ENCODE results near the gene RAP1GAP2. TPM values are rescaled to one million over a fixed set of nuclear protein-coding genes. Genes with fewer than 3 reads are reported as not detected.
A peak's percentile ranks its signal among the peaks of the same experiment; 100 is the strongest.

The RAP1GAP2 gene
- polyA plus RNA-seq, 3 donors, result 1.5 to 48.4 (median 6.1) TPM

GRCh38 chr17:2872282-2872681, 76.0 kb downstream of the RAP1GAP2 start:
- Histone ChIP-seq H4K20me1 (ENCODE audit: insufficient read depth, low read length) (peaks cover 100% of the 10 kb centered on the region), H3K36me3 (replicated peaks in 1 of 2; ENCODE audit: control insufficient read depth in 1 of 2, insufficient read depth in 2 of 2, low read length in 2 of 2) (peaks cover 16 to 52% of the 10 kb centered on the region in 2 donors), H3K9me3 (replicated peaks in 1 of 2; ENCODE audit: control insufficient read depth in 1 of 2, insufficient read depth in 1 of 2, low read length in 2 of 2) (no peaks in the 10 kb centered on the region), H3K27me3 (ENCODE audit: control insufficient read depth in 2 of 2, insufficient read depth in 2 of 2, low read length in 2 of 2) (no peaks in the 10 kb centered on the region), H2AFZ (ENCODE audit: insufficient read depth, low read depth, low read length, poor library complexity, severe bottlenecking) (no peak overlapping the region), H3K4me3 (replicated peaks in 1 of 3; ENCODE audit: low read depth in 2 of 3, low read length in 3 of 3) (no peak overlapping the region), H3K79me2 (ENCODE audit: insufficient read depth, low read length) (peaks cover 86% of the 10 kb centered on the region), H3K9ac (ENCODE audit: insufficient read depth, low read length, poor library complexity, severe bottlenecking) (no peak overlapping the region), H3K4me1 (ENCODE audit: control insufficient read depth in 1 of 2, insufficient read depth in 2 of 2, low read length in 2 of 2) (no peaks in the 10 kb centered on the region), H3K27ac (ENCODE audit: low read depth in 1 of 2, low read length in 2 of 2) (no peak overlapping the region), H3K4me2 (replicated peaks; ENCODE audit: extremely low read depth, low read length, poor library complexity, severe bottlenecking) (no peak overlapping the region)
- 100% methylated on average over 2 of the region's 8 CpGs for WGBS (ENCODE audit: insufficient coverage)
- intact Hi-C loops (cut with micrococcal nuclease), result no loop called here
- no peak for DNase-seq
- peak overlapping the region in 2 of 7 donors; percentile 15 to 50 for H3K27ac Mint-ChIP-seq
- TF ChIP-seq, protein P1, sequence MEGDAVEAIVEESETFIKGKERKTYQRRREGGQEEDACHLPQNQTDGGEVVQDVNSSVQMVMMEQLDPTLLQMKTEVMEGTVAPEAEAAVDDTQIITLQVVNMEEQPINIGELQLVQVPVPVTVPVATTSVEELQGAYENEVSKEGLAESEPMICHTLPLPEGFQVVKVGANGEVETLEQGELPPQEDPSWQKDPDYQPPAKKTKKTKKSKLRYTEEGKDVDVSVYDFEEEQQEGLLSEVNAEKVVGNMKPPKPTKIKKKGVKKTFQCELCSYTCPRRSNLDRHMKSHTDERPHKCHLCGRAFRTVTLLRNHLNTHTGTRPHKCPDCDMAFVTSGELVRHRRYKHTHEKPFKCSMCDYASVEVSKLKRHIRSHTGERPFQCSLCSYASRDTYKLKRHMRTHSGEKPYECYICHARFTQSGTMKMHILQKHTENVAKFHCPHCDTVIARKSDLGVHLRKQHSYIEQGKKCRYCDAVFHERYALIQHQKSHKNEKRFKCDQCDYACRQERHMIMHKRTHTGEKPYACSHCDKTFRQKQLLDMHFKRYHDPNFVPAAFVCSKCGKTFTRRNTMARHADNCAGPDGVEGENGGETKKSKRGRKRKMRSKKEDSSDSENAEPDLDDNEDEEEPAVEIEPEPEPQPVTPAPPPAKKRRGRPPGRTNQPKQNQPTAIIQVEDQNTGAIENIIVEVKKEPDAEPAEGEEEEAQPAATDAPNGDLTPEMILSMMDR (IDR thresholded peaks at IDR 0.05), result no peak
- H3K36me3 Mint-ChIP-seq, result peaks cover 40 to 61% of the 10 kb centered on the region in 2 donors
- peaks cover 0 to 1% (median 0%) of the 10 kb centered on the region in 3 donors for H3K27me3 Mint-ChIP-seq (ENCODE audit: low read depth in 3 of 3)
- peaks cover 6% of the 10 kb centered on the region for H3K4me1 Mint-ChIP-seq
- H3K4me3 Mint-ChIP-seq, result no peak overlapping the region
- peaks cover 0 to 2% (median 0%) of the 10 kb centered on the region in 7 donors for H3K9me3 Mint-ChIP-seq

- Mint-ChIP-seq H3K4me1 (peaks cover 7% of the 10 kb centered on the region), H3K27ac (peak overlapping the region in 1 of 7 donors; percentile 58)
- WGBS (ENCODE audit: insufficient coverage), result 100% methylated on average over 1 of the region's 5 CpGs
These were observed 78.0 kb downstream of the RAP1GAP2 start for GRCh38 chr17:2874189-2874686.

More at GRCh38 chr17:2874189-2874686, 78.0 kb downstream of the RAP1GAP2 start:
- Mint-ChIP-seq H3K9me3 (peaks cover 0 to 2% (median 0%) of the 10 kb centered on the region in 7 donors), H3K27me3 (ENCODE audit: low read depth in 3 of 3) (peaks cover 0 to 1% (median 0%) of the 10 kb centered on the region in 3 donors), H3K4me3 (no peak overlapping the region), H3K36me3 (peaks cover 37 to 58% of the 10 kb centered on the region in 2 donors)
- TF ChIP-seq, protein P1 (IDR thresholded peaks at IDR 0.05), result no peak
- H4K20me1 ChIP-seq (ENCODE audit: insufficient read depth, low read length), result peaks cover 100% of the 10 kb centered on the region
- DNase-seq, result no peak
- H3K79me2 ChIP-seq (ENCODE audit: insufficient read depth, low read length), result peaks cover 89% of the 10 kb centered on the region
- H3K27me3 ChIP-seq (ENCODE audit: control insufficient read depth in 2 of 2, insufficient read depth in 2 of 2, low read length in 2 of 2), result no peaks in the 10 kb centered on the region
- intact Hi-C loops (cut with micrococcal nuclease), result no loop called here
- no peak overlapping the region for H3K4me2 ChIP-seq (replicated peaks; ENCODE audit: extremely low read depth, low read length, poor library complexity, severe bottlenecking)
- H3K9ac ChIP-seq (ENCODE audit: insufficient read depth, low read length, poor library complexity, severe bottlenecking), result no peak overlapping the region
- H2AFZ ChIP-seq (ENCODE audit: insufficient read depth, low read depth, low read length, poor library complexity, severe bottlenecking), result no peak overlapping the region
- H3K4me1 ChIP-seq (ENCODE audit: control insufficient read depth in 1 of 2, insufficient read depth in 2 of 2, low read length in 2 of 2), result no peaks in the 10 kb centered on the region
- no peak overlapping the region for H3K4me3 ChIP-seq (replicated peaks in 1 of 3; ENCODE audit: low read depth in 2 of 3, low read length in 3 of 3)
- peaks cover 15 to 50% of the 10 kb centered on the region in 2 donors for H3K36me3 ChIP-seq (replicated peaks in 1 of 2; ENCODE audit: control insufficient read depth in 1 of 2, insufficient read depth in 2 of 2, low read length in 2 of 2)
- no peaks in the 10 kb centered on the region for H3K9me3 ChIP-seq (replicated peaks in 1 of 2; ENCODE audit: control insufficient read depth in 1 of 2, insufficient read depth in 1 of 2, low read length in 2 of 2)
- no peak overlapping the region for H3K27ac ChIP-seq (ENCODE audit: low read depth in 1 of 2, low read length in 2 of 2)

Measured in CD14-positive monocyte (primary cell).